Aorta (tissue), 5 donors: ENCODE data around the gene CACNG1. TPM values are rescaled to one million over a fixed set of nuclear protein-coding genes. Genes with fewer than 3 reads are reported as not detected.

Experiments
- ATAC-seq: fragments of 200-7000 bp; cut with Tn5 transposase; one replicate; pipeline ENCODE4 v1.9.1; 2022; ENCODE audit warnings: moderate library complexity; ENCODE audit not compliant: low FRiP score
- DNase-seq, 2 donors: peaks; one replicate each; pipeline ENCODE4 v3.0.0-alpha.2; 2020
- H3K27ac ChIP-seq, 2 donors: one replicate each; pipeline ENCODE4 v1.5.1; 2013; ENCODE audit warnings: low read length in 2 of 2, mild to moderate bottlenecking in 2 of 2, moderate library complexity in 2 of 2, control low read depth in 1 of 2, inconsistent platforms in 1 of 2, low read depth in 1 of 2
- H3K27me3 ChIP-seq, 2 donors: one replicate each; pipeline ENCODE4 v1.6.1; 2013; ENCODE audit warnings: control low read depth in 1 of 2, low read length in 1 of 2, mild to moderate bottlenecking in 1 of 2, moderate library complexity in 1 of 2; ENCODE audit not compliant: insufficient read depth in 2 of 2, control insufficient read depth in 1 of 2
- H3K36me3 ChIP-seq, 2 donors: one replicate each; pipeline ENCODE4 v1.6.1; 2013; ENCODE audit warnings: control low read depth in 1 of 2, low read length in 1 of 2, mild to moderate bottlenecking in 1 of 2; ENCODE audit not compliant: insufficient read depth in 2 of 2, control insufficient read depth in 1 of 2
- H3K4me1 ChIP-seq, 2 donors: one replicate each; pipeline ENCODE4 v1.6.1; 2013; ENCODE audit warnings: low read length in 2 of 2, control low read depth in 1 of 2, mild to moderate bottlenecking in 1 of 2, moderate library complexity in 1 of 2; ENCODE audit not compliant: insufficient read depth in 2 of 2, control insufficient read depth in 1 of 2
- H3K4me3 ChIP-seq, 2 donors: one replicate each; pipeline ENCODE4 v1.5.1; 2013; ENCODE audit warnings: low read length in 2 of 2, control low read depth in 1 of 2, mild to moderate bottlenecking in 1 of 2
- H3K9me3 ChIP-seq: one replicate; pipeline ENCODE4 v1.6.1; 2013; ENCODE audit warnings: mild to moderate bottlenecking, low read length; ENCODE audit not compliant: control insufficient read depth
- WGBS, 2 donors: extraction: QIAGEN DNeasy Blood & Tissue Kit; methylation state at CpG; one replicate each; pipeline ENCODE4 v1.1.7; 2013; 5-methylcytosine and 5-hydroxymethylcytosine counted together
- intact Hi-C, 2 donors: fragments of 100-400 bp; cut with DNase I; formaldehyde crosslinking; loops; one replicate each; pipeline versions ENCODE4 v1.14.2 to v1.15.0; 2022
- polyA plus RNA-seq, 2 donors: library from polyadenylated mRNA; stranded (reverse); fragments of 200-250 nt; gene quantifications; one replicate each; pipeline ENCODE4 v1.2.3, GENCODE V29; 2013
- total RNA-seq, 2 donors: library from RNA; stranded (reverse); fragmentation: NEBNext Ultra II Directional; extraction: Animal tissue kit (Norgen Biotek cat#: 25700); gene quantifications; one replicate each; pipeline ENCODE4 v1.2.1, GENCODE V29; 2021
- donor health status: healthy with polysubstance abuse.
- donor health status: Bipolar disorder and iron deficiency.
- donor health status: DM: no; HTN: no; CAD: no.
- donor health status: DM: no; HTN: no; CAD: no.
- donor health status: DM: yes; HTN: yes; CAD: no.

Gene CACNG1
- total and polyA plus RNA-seq, 4 donors = 0.38 TPM; not detected in 3

GRCh38 chr17:67059372-67059771, 15.0 kb downstream of the CACNG1 start:
- Histone ChIP-seq H3K27me3 (no peaks in the 10 kb centered on the region), H3K4me1 (no peaks in the 10 kb centered on the region), H3K9me3 (peaks cover 2% of the 10 kb centered on the region), H3K4me3 (no peak overlapping the region), H3K36me3 (no peaks in the 10 kb centered on the region), H3K27ac (no peak overlapping the region)
- DNase-seq = no peak
- no peak for ATAC-seq
- intact Hi-C loops = no loop called here
- WGBS, 2 donors = 5 to 6% methylated on average over 6 of the region's 6 CpGs

DNA sequence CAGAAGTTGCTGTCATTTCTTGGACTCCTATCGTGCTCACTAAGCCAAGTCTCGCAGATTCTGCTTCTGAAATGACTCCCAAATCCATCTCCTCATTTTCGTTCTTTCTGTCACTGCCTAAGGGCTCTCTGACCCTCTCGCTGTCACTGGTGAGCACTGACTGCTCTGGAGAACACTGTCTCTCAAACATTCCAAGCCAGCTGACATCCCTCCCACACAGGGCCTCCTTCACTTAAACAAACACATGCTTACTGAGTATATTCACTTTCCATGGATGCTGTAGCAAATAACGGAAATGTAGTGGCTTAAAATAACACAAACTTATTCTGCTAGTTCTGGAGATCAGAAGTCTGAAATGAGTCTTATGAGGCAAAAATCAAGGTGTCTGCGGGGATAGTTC, 18.8 kb downstream of the CACNG1 start:
- Histone ChIP-seq H3K36me3 (no peaks in the 10 kb centered on the region), H3K27me3 (no peaks in the 10 kb centered on the region)
- WGBS, 2 donors = 83 to 93% methylated on average over 6 of the region's 6 CpGs

GRCh38 chr17:67066717-67067116, 22.4 kb downstream of the CACNG1 start:
- H3K36me3 ChIP-seq = no peaks in the 10 kb centered on the region
- WGBS, 2 donors = 61 to 67% methylated on average over 2 of the region's 2 CpGs
- no peak overlapping the region for H3K4me3 ChIP-seq
- no peaks in the 10 kb centered on the region for H3K27me3 ChIP-seq
- no peaks in the 10 kb centered on the region for H3K4me1 ChIP-seq
- ATAC-seq = no peak
- no peak for DNase-seq
- H3K9me3 ChIP-seq = no peaks in the 10 kb centered on the region
- no peak overlapping the region for H3K27ac ChIP-seq
- intact Hi-C loops = no loop called here

More for the DNA sequence above, 18.8 kb downstream of the CACNG1 start:
- no peak for DNase-seq
- ATAC-seq = no peak
- H3K27ac ChIP-seq = no peak overlapping the region
- H3K4me1 ChIP-seq = no peaks in the 10 kb centered on the region
- intact Hi-C loops = no loop called here
- H3K4me3 ChIP-seq = no peak overlapping the region
- H3K9me3 ChIP-seq = no peaks in the 10 kb centered on the region

- DNase-seq = no peak
- intact Hi-C loops = no loop called here
- 81 to 87% methylated on average over 13 of the region's 13 CpGs for WGBS, 2 donors
- Histone ChIP-seq H3K27me3 (no peaks in the 10 kb centered on the region), H3K4me3 (no peak overlapping the region), H3K36me3 (peaks cover 0 to 3% of the 10 kb centered on the region in 2 donors), H3K9me3 (no peaks in the 10 kb centered on the region), H3K4me1 (no peaks in the 10 kb centered on the region), H3K27ac (no peak overlapping the region)
- no peak for ATAC-seq
Observed at GRCh38 chr17:67067571-67068482, 23.5 kb downstream of the CACNG1 start.

- Histone ChIP-seq H3K9me3 (no peaks in the 10 kb centered on the region), H3K36me3 (peaks cover 0 to 3% of the 10 kb centered on the region in 2 donors), H3K27me3 (no peaks in the 10 kb centered on the region), H3K4me1 (no peaks in the 10 kb centered on the region), H3K27ac (no peak overlapping the region), H3K4me3 (no peak overlapping the region)
- intact Hi-C loops = no loop called here
- ATAC-seq (no peak), DNase-seq (no peak)
- 72 to 73% methylated on average over 3 of the region's 3 CpGs for WGBS, 2 donors
Observed at GRCh38 chr17:67068999-67069398, 24.6 kb downstream of the CACNG1 start.

DNA sequence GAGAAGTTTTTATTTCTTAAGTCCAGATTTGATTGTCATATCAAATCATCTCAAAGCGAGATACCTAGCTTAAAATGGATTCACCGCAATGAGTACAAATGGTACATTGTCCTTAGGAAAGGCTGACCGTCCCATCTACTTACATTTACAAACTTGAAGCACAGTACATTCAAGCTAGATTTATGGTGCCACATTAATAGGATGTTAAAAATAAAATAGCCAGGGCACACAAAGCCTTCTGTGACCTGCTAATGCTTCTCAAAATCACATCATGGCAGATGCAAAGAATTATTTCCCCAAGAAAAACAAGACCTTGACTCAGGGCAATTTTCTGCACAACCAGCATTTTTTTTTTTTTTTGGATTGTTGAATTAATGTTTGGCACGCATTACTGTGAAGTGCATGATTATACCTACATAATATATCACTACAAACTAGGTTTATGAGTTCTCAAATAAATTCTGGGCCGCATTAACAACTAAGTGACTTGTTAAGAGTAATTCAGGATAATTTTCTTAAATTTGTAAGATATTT, 25.3 kb downstream of the CACNG1 start:
- Histone ChIP-seq H3K27me3 (no peaks in the 10 kb centered on the region), H3K36me3 (peaks cover 0 to 3% of the 10 kb centered on the region in 2 donors), H3K4me3 (no peak overlapping the region), H3K4me1 (no peaks in the 10 kb centered on the region), H3K9me3 (no peaks in the 10 kb centered on the region), H3K27ac (no peak overlapping the region)
- 83 to 85% methylated on average over 5 of the region's 5 CpGs for WGBS, 2 donors
- no peak for ATAC-seq
- intact Hi-C loops = no loop called here
- DNase-seq = no peak

DNA sequence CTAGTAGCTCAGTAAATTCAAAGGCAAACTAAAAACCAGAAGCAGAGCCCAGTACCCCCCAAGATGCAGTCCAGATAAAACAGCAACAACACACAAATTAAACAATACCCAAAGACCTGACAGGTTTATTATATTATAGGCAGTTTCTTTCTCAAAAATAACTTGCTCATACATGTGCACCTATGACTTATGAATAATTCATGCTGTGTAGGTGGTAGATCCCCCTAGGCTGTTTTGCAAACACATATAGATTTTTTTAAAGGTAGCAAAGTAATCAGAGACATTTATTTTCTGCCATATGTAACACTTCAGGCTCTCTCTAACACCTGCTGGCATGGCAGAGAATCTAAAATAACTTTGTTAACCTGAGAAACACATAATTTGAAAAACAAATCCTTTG, 27.2 kb downstream of the CACNG1 start:
- Histone ChIP-seq H3K4me3 (no peak overlapping the region), H3K4me1 (no peaks in the 10 kb centered on the region), H3K36me3 (peaks cover 0 to 3% of the 10 kb centered on the region in 2 donors), H3K9me3 (no peaks in the 10 kb centered on the region), H3K27me3 (no peaks in the 10 kb centered on the region), H3K27ac (no peak overlapping the region)
- ATAC-seq (no peak), DNase-seq (no peak)
- intact Hi-C loops = no loop called here

DNA sequence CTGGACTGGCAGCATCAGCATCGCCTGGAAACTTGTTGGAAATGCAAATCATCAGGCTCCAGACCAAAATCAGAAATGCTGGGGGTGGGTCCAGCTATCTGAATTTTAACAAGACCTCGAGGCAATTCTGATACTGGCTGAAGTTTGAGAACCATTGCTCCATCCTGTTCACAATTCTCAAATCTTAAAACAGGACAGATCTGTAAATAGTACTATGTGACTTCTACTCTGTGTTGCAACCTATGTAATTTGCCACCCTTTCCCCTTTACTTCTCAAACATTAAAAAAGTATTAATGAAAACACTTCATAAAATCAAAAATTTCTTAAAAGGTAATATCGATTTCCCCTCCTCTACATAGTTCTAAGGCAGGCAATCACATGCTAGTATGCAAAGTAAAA, 28.5 kb downstream of the CACNG1 start:
- no peak for ATAC-seq

DNA sequence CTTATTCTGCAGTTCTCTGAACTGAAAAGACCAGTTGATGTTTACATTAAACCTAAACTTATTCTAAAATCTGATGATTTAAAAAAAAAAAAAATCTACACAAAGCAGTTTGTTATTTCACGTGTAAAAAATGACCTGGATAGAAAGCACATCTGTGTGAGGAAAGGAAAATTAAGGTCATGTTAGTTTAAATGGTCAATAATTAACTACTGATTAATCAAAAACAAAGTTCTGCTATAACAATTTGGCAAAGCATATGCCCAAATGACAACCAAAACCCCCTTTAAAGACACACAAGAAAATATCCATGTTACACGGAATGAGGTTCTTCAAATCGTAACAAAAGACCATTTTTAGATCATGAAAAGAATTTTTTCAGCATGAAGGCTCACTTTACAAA, 30.4 kb downstream of the CACNG1 start:
- Histone ChIP-seq H3K9me3 (no peaks in the 10 kb centered on the region), H3K36me3 (peaks cover 0 to 3% of the 10 kb centered on the region in 2 donors), H3K4me1 (no peaks in the 10 kb centered on the region), H3K27me3 (no peaks in the 10 kb centered on the region), H3K27ac (no peak overlapping the region), H3K4me3 (no peak overlapping the region)
- no peak for ATAC-seq
- DNase-seq = no peak
- intact Hi-C loops = no loop called here
- 88 to 91% methylated on average over 3 of the region's 3 CpGs for WGBS, 2 donors

More for the DNA sequence above, 28.5 kb downstream of the CACNG1 start:
- no peaks in the 10 kb centered on the region for H3K4me1 ChIP-seq
- 76% methylated on average over 3 of the region's 3 CpGs for WGBS, 2 donors
- no peak overlapping the region for H3K27ac ChIP-seq
- no peaks in the 10 kb centered on the region for H3K9me3 ChIP-seq
- DNase-seq = no peak
- no peaks in the 10 kb centered on the region for H3K27me3 ChIP-seq
- H3K4me3 ChIP-seq = no peak overlapping the region
- intact Hi-C loops = no loop called here
- H3K36me3 ChIP-seq = peaks cover 0 to 3% of the 10 kb centered on the region in 2 donors
